Peyer's patch (tissue), 4 donors: ENCODE data around the gene DDIT3. TPM values are rescaled to one million over a fixed set of nuclear protein-coding genes. Genes with fewer than 3 reads are reported as not detected.

Source experiments
- DNase-seq, 3 donors: peaks; one replicate each; pipeline ENCODE4 v3.0.0-alpha.2; 2017 to 2019
- H3K27ac ChIP-seq, 4 donors: fragments of 200-600 bp; sonication (generic); one replicate each; pipeline ENCODE4 v1.5.1; 2016 to 2019
- H3K27me3 ChIP-seq, 2 donors: fragments of 200-600 bp; sonication (generic); one replicate each; pipeline ENCODE4 v1.5.1; 2019
- H3K36me3 ChIP-seq, 3 donors: fragments of 200-600 bp; sonication (generic); one replicate each; pipeline ENCODE4 v1.5.1; 2016 to 2019
- H3K4me1 ChIP-seq, 4 donors: fragments of 200-600 bp; sonication (generic); one replicate each; pipeline ENCODE4 v1.5.1; 2016 to 2019
- H3K4me3 ChIP-seq, 4 donors: fragments of 200-600 bp; sonication (generic); 1 replicate in 3 of 4; 2 replicates in 1 of 4; pipeline ENCODE4 v1.5.1; 2016 to 2019; ENCODE audit warnings: mild to moderate bottlenecking in 1 of 4
- H3K9me3 ChIP-seq, 4 donors: fragments of 200-600 bp; sonication (generic); one replicate each; pipeline ENCODE4 v1.5.1; 2016 to 2019; ENCODE audit warnings: mild to moderate bottlenecking in 1 of 4
- CTCF ChIP-seq, 6 experiments: fragments of 450-650 bp in 4 of 6; fragments of 200-600 bp in 2 of 6; sonication (generic) in 1 of 6; IDR thresholded peaks; one replicate each; pipeline ENCODE4 v1.5.1; 2017 to 2019; ENCODE audit warnings: antibody characterized with exemption in 6 of 6, mild to moderate bottlenecking in 3 of 6, moderate library complexity in 1 of 6
- POLR2A ChIP-seq, 2 donors: fragments of 450-650 bp; IDR thresholded peaks; one replicate each; pipeline ENCODE4 v1.5.1; 2017; ENCODE audit warnings: antibody characterized with exemption in 2 of 2, mild to moderate bottlenecking in 2 of 2, moderate library complexity in 2 of 2
- total RNA-seq, 4 donors: library from RNA; depleted of rRNA; stranded (reverse); fragments of >200 nt; gene quantifications; one replicate each; pipeline ENCODE4 v1.1.0, GENCODE V29; 2016

Gene DDIT3
- total RNA-seq, 4 donors from 2014 or later = 9.1 to 44.6 (median 24.0) TPM

GRCh38 chr12:57543581-57543980 is 23.3 kb upstream of the DDIT3 start:
- Histone ChIP-seq H3K27me3 (no peaks in the 10 kb centered on the region), H3K36me3 (peaks cover 0 to 16% (median 0%) of the 10 kb centered on the region in 3 donors), H3K4me1 (peaks cover 0 to 16% (median 0%) of the 10 kb centered on the region in 4 donors), H3K4me3 (no peak overlapping the region), H3K9me3 (no peaks in the 10 kb centered on the region), H3K27ac (no peak overlapping the region)
- DNase-seq = no peak
- TF ChIP-seq POLR2A (IDR thresholded peaks at IDR 0.05) (no peak), CTCF (IDR thresholded peaks at IDR 0.05) (no peak)

GRCh38 chr12:57541717-57542116 is 21.4 kb upstream of the DDIT3 start:
- H3K36me3 ChIP-seq = peaks cover 0 to 31% (median 0%) of the 10 kb centered on the region in 3 donors
- no peaks in the 10 kb centered on the region for H3K27me3 ChIP-seq
- H3K27ac ChIP-seq = peak overlapping the region in 1 of 4 donors; percentile 13
- TF ChIP-seq POLR2A (IDR thresholded peaks at IDR 0.05) = no peak
- no peak for TF ChIP-seq CTCF (IDR thresholded peaks at IDR 0.05)
- DNase-seq = no peak
- H3K9me3 ChIP-seq = no peaks in the 10 kb centered on the region
- H3K4me3 ChIP-seq = no peak overlapping the region
- peaks cover 0 to 16% (median 0%) of the 10 kb centered on the region in 4 donors for H3K4me1 ChIP-seq

GRCh38 chr12:57541001-57541400 is 20.7 kb upstream of the DDIT3 start:
- no peak overlapping the region for H3K27ac ChIP-seq
- H3K9me3 ChIP-seq = no peaks in the 10 kb centered on the region
- no peak for DNase-seq
- no peaks in the 10 kb centered on the region for H3K27me3 ChIP-seq
- peaks cover 0 to 13% (median 0%) of the 10 kb centered on the region in 4 donors for H3K4me1 ChIP-seq
- TF ChIP-seq POLR2A (IDR thresholded peaks at IDR 0.05) = no peak
- no peak for TF ChIP-seq CTCF (IDR thresholded peaks at IDR 0.05)
- H3K4me3 ChIP-seq = no peak overlapping the region
- H3K36me3 ChIP-seq = peaks cover 0 to 31% (median 0%) of the 10 kb centered on the region in 3 donors

GRCh38 chr12:57539134-57539768 is 18.9 kb upstream of the DDIT3 start:
- Histone ChIP-seq H3K4me3 (no peak overlapping the region), H3K36me3 (peaks cover 0 to 44% (median 0%) of the 10 kb centered on the region in 3 donors), H3K27ac (no peak overlapping the region), H3K9me3 (no peaks in the 10 kb centered on the region), H3K27me3 (no peaks in the 10 kb centered on the region), H3K4me1 (no peaks in the 10 kb centered on the region)
- TF ChIP-seq POLR2A (IDR thresholded peaks at IDR 0.05) = no peak
- no peak for TF ChIP-seq CTCF (IDR thresholded peaks at IDR 0.05)
- DNase-seq = no peak

GRCh38 chr12:57536597-57536942 is 16.3 kb upstream of the DDIT3 start:
- no peak overlapping the region for H3K4me3 ChIP-seq
- no peaks in the 10 kb centered on the region for H3K27me3 ChIP-seq
- no peaks in the 10 kb centered on the region for H3K4me1 ChIP-seq
- H3K27ac ChIP-seq = no peak overlapping the region
- peaks cover 0 to 71% (median 0%) of the 10 kb centered on the region in 3 donors for H3K36me3 ChIP-seq
- no peak for DNase-seq
- TF ChIP-seq CTCF (IDR thresholded peaks at IDR 0.05) (no peak), POLR2A (IDR thresholded peaks at IDR 0.05) (no peak)
- no peaks in the 10 kb centered on the region for H3K9me3 ChIP-seq
